GM18867 (cell line): ENCODE results near the gene EXOSC10.
"Not testable (repeated sequence)": the region's sequence is repeated elsewhere in the genome, so short reads cannot be mapped to it uniquely, and the experiment has no call there.

Experiments used
- ATAC-seq: cut with Tn5 transposase; IDR thresholded peaks from one replicate; pipeline ENCODE4 v1.9.1; 2021; ENCODE audit warnings: mild to moderate bottlenecking, moderate library complexity; ENCODE audit not compliant: unreplicated experiment

Gene EXOSC10

GRCh38 chr1:11109047-11109760, 9.5 kb upstream of the EXOSC10 start:
- ATAC-seq, result no peak

- no peak for ATAC-seq
Observed at GRCh38 chr1:11107599-11107998, 7.9 kb upstream of the EXOSC10 start.

- no peak for ATAC-seq
Observed at GRCh38 chr1:11105586-11105985, 5.9 kb upstream of the EXOSC10 start.

- ATAC-seq, result no peak
Observed at GRCh38 chr1:11101347-11101746, 1.7 kb upstream of the EXOSC10 start.

- ATAC-seq, result not testable (repeated sequence)
Observed at GRCh38 chr1:11100806-11101205, 1.1 kb upstream of the EXOSC10 start.

- no peak for ATAC-seq
Observed at GRCh38 chr1:11100149-11100493, 452 bp upstream of the EXOSC10 start.

GRCh38 chr1:11098931-11099309, 749 bp downstream of the EXOSC10 start:
- no peak for ATAC-seq

- not testable (repeated sequence) for ATAC-seq
Observed at GRCh38 chr1:11083784-11084183, 15.9 kb downstream of the EXOSC10 start.

GRCh38 chr1:11080931-11081330, 18.7 kb downstream of the EXOSC10 start:
- no peak for ATAC-seq

GRCh38 chr1:11078631-11079030, 21.0 kb downstream of the EXOSC10 start:
- ATAC-seq, result no peak

GRCh38 chr1:11073398-11073797, 26.3 kb downstream of the EXOSC10 start:
- not testable (repeated sequence) for ATAC-seq

GRCh38 chr1:11072216-11072917, 27.3 kb downstream of the EXOSC10 start:
- no peak for ATAC-seq

- no peak for ATAC-seq
Observed at GRCh38 chr1:11071463-11072215, 28.0 kb downstream of the EXOSC10 start.

GRCh38 chr1:11070876-11071275, 28.8 kb downstream of the EXOSC10 start:
- no peak for ATAC-seq

GRCh38 chr1:11068600-11069473, 30.8 kb downstream of the EXOSC10 start:
- ATAC-seq, result no peak

- no peak for ATAC-seq
Observed at GRCh38 chr1:11067716-11068599, 31.7 kb downstream of the EXOSC10 start.

- ATAC-seq, result no peak
Observed at GRCh38 chr1:11065796-11066195, 33.9 kb downstream of the EXOSC10 start.

- no peak for ATAC-seq
Observed at GRCh38 chr1:11064942-11065341, 34.7 kb downstream of the EXOSC10 start.

GRCh38 chr1:11063937-11064537, 35.6 kb downstream of the EXOSC10 start:
- not testable (repeated sequence) for ATAC-seq
